NCI-H2196 (cell line): ENCODE results near the gene ATG13.

Experiments
- DNase-seq: peaks from one replicate; lab custom pipeline; 2025; ENCODE audit not compliant: unreplicated experiment; lab: John Stamatoyannopoulos, UW

The ATG13 gene

DNA sequence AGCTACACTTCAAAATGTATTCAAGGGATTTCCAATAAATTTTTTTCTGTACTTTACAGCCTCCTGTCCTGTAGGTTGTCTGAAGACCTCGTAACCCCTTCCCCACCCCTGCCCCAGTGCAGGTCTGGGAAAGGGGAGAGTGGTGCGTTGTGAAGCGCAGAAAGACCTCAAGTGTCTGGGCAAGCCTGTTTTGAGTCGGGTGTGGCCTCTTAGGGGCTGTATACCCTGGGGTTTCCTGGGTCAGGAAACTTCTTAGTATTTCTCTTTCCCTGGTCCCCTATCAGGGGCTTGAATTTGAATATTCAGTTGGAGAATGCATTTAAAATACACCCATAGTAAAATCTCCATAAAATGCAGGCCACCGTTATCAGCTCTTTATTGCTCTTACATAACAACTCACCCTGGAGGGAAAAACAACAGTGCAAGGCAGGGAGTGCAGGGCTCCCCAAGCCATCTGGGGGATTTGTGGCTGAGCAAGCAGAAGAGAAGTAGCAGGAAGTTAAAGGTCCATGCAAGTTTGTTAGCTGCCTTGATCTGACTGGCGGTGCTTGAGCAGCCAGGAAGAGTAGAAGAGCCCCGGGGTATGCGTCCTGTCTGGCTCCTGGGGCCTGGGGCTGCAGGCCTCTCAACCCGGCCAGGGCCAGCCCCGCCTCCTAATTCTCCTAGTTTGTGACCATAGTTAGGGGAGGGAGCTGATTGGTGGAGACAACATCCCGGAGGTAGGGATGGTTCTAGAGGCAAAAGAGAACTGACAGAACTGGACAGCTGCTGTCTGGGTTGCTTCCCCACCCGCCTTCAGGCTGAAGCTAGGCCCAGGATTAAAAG, 57.3 kb downstream of the ATG13 start:
- DNase-seq, result no peak

DNA sequence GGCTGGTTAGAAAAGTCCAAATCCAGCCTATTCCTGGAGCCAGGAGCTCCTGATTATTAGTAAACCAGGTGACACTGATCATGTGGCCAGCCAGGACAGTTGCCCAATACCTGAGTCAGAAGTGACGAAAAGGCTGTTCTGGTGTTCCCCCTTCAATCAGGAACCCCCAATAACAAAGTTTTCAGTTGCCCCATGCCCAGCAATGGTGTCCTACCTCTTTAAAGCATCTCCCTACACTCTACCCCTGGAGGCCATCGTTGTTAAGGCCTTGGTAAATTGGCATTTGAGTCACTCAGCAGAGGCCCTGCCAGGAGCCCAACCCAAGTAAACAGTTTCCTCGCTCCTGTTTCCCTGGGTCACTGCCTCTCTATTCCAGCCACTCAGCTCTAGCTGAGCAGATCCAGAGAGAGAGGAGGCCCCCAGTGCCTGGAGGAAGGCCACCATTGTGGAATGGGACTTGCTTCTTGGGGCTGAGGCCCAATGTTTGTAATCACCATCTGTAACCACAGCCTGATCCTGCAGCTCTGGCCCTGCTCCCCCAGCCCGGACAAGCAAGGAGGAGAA, 58.0 kb downstream of the ATG13 start:
- DNase-seq, result peak; percentile 49

GRCh38 chr11:46675949-46676348, 58.6 kb downstream of the ATG13 start:
- no peak for DNase-seq

- DNase-seq, result no peak
Observed at GRCh38 chr11:46676436-46677158, 59.2 kb downstream of the ATG13 start.

GRCh38 chr11:46677169-46677568, 59.8 kb downstream of the ATG13 start:
- DNase-seq, result no peak

DNA sequence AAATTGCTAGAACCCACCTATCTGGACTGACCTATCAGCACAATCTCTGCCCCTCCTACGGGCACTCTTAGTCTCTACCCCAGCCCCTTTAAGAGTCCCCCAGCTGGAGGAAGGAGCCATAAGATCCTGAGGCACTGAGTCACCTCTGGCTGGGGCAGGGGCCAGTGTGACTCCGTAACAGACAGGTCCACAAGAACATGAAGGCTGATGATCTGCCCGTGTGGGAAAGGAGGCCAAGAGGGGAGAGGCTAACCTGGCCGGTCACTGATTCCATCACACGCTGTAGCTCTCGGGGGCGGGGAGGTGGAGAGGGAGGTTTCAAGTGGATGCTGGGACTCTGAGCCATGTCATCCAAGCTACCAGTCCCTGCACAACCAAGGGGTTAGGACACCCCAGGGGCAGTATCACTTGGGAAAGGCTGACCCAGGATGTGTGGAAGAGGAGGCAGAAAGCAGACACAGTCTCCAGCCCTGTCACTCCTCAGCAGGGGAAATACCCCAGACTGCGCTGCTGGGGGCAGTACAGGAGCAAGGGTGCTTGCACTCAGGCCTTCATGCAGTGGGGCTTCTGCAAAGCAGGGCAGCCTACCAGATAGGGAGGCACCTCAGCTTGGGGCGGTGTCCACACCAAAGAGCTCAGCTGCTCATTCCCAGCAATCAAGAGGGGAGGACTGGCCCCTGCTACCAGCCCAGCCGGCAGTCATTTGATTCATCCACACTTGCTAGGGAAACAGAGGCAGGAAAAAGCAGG, 60.8 kb downstream of the ATG13 start:
- DNase-seq, result no peak

- no peak for DNase-seq
Observed at GRCh38 chr11:46678741-46679130, 61.4 kb downstream of the ATG13 start.

DNA sequence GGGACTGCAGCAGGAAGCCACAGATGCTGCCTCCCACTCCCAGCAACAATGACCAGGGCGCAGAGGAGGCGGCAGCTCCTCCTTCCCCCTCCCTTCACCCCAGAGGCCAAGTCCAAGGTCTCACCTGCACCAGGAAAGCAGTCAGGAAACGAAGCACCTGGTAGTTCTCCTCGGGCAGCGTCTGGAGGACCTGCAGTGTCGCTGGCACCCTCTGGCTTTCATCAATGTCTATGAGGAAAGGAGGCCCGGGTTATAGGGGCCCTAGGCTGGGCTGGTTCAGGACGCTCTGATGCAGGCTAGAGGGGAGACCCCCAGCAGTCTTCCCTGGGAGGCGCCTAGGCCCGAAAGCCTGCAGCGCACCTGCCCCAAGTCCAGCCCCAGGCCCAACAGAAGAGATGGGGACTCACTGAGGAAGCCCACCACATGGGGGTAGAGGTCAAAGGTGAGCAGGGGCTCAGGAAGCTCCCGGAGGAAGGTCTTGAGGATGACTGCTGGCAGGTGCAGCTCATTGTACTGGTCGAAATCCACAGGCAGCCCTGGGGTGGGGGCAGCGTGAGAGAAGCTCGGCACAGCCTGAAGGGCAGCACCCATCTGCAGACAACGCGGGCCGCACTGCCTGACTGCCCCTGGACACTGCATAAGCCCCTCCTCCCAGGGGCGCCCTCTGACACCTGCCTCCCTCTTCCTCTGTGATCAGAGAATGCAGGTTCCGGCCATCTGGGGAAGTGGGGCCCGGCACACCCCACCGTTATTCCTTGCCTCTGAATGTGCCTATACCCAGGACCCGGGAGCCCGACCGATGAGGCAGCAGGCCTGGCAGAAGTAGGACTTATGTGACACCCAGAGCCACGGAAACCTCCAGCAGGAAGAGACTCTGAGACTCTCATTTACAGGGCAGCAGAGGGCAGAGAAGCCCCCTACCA, 62.1 kb downstream of the ATG13 start:
- no peak for DNase-seq

GRCh38 chr11:46680164-46680760, 62.9 kb downstream of the ATG13 start:
- DNase-seq, result no peak

GRCh38 chr11:46680815-46681214, 63.5 kb downstream of the ATG13 start:
- DNase-seq, result no peak

- DNase-seq, result no peak
Observed at GRCh38 chr11:46681814-46682213, 64.5 kb downstream of the ATG13 start.

DNA sequence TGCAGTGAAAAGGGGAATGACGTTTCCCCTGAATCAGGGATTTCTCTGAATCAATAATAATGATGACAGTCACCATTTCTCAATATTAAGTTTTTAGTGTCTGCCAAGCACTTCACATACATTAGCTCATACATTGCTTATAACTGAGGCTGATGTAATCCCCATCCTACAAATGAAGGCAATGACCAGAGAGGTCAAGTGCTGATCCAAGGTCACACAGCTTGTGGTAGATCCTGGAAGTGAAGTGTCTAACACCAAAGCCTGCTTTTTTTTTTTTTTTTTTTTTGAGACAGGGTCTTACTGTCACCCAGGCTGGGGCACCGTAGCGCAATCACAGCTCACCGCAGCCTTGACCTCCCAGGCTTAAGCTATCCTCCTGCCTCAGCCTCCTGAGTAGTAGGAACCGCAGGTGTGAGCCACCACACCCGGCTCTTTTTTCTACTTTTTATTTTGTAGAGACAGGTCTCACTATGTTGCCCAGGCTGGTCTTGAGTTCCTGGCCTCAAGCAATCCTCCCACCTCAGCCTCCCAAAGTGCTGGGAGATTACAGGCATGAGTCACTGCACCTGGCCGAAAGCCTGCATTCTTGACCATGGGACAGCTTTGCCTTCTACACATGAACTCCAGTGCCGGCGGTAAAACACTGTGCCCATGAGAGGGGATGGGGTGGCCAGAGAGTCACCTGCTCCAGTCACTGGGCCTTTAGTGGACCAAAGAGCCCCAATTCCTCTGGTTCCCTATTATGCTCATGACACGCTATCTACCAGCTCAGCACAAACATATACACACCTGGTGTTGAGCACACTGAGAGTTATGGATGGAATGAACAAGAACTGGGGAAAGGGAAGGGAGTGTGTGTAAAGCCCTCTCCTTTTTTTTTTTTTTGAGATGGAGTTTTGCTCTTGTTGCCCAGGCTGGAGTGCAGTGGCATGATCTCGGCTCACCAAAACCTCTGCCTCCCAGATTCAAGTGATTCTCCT, 65.7 kb downstream of the ATG13 start:
- no peak for DNase-seq

DNA sequence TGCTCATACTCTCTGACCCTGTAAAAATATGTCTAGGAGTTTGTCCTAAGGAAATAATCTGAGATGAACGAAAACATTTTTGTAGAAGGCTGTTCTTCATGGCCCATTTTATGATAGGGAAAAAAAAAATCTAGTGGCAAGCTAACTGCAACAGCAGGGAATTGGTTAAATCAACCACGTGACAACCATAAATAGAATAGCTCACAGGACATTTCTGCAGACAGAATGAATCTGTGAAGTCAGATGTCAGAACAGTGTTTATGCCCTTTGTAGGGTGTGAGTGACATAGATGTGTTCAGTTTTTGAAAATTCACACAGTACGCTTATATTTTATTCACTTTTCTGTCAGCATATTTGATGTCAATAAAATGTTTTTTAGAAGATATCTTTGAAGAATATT, 67.0 kb downstream of the ATG13 start:
- DNase-seq, result no peak

GRCh38 chr11:46686886-46687795, 69.8 kb downstream of the ATG13 start:
- peak; percentile 87 for DNase-seq

- no peak for DNase-seq
Observed at GRCh38 chr11:46690702-46691101, 73.3 kb downstream of the ATG13 start.

DNA sequence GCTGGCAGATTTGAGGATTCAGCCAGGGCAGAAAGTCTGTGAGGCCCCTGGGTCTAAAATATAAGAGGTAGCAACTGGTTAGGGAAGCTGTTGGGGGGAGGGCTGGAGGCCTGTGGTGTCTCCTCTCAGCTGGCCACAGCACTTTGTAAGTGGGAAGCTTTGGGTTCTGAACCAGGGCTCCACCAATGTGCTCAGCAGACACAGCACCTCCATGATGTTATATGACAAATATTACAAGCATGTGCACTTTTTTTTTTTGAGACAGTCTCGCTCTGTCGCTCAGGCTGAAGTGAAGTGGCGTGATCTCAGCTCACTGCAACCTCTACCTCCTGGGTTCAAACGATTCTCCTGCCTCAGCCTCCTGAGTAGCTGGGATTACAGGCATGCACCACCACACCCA, 75.1 kb downstream of the ATG13 start:
- DNase-seq, result no peak

GRCh38 chr11:46693597-46694012, 76.3 kb downstream of the ATG13 start:
- no peak for DNase-seq

- DNase-seq, result no peak
Observed at GRCh38 chr11:46694072-46694471, 76.7 kb downstream of the ATG13 start.
